Thoracic aorta (tissue), 2 donors: Measurements from ENCODE around the gene GALNT10. TPM values are rescaled to one million over a fixed set of nuclear protein-coding genes. Genes with fewer than 3 reads are reported as not detected.

Source experiments
- ATAC-seq: fragments of 150-250 bp; one replicate; pipeline ENCODE4 v1.8.0; 2017; ENCODE audit warnings: low read depth; ENCODE audit not compliant: insufficient number of reproducible peaks, low FRiP score
- DNase-seq: peaks from one replicate; pipeline ENCODE4 v3.0.0-alpha.2; 2020; ENCODE audit warnings: low spot score
- H3K27ac ChIP-seq, 2 donors: fragments of 200-600 bp; sonication (generic); 1 replicate in 1 of 2; 2 replicates in 1 of 2; pipeline ENCODE4 v1.5.1; 2016; ENCODE audit warnings: mild to moderate bottlenecking in 2 of 2, moderate library complexity in 2 of 2
- H3K27me3 ChIP-seq: fragments of 200-600 bp; sonication (generic); replicated peaks from 2 replicates; pipeline ENCODE4 v1.6.0; 2016; ENCODE audit warnings: mild to moderate bottlenecking; ENCODE audit not compliant: insufficient read depth
- H3K36me3 ChIP-seq: fragments of 200-600 bp; sonication (generic); one replicate; pipeline ENCODE4 v1.5.1; 2016
- H3K4me1 ChIP-seq, 2 donors: fragments of 200-600 bp; sonication (generic); 1 replicate in 1 of 2; 2 replicates in 1 of 2; pipeline versions ENCODE4 v1.5.1 to v1.6.0; 2016; ENCODE audit warnings: low read depth in 2 of 2, mild to moderate bottlenecking in 1 of 2; ENCODE audit not compliant: control insufficient read depth in 1 of 2
- H3K4me3 ChIP-seq: fragments of 200-600 bp; sonication (generic); 2 replicates; pipeline ENCODE4 v1.5.1; 2016; ENCODE audit warnings: mild to moderate bottlenecking
- H3K9me3 ChIP-seq: fragments of 200-600 bp; sonication (generic); 2 replicates; pipeline ENCODE4 v1.5.1; 2016
- CTCF ChIP-seq: fragments of 200-600 bp; sonication (generic); IDR thresholded peaks from one replicate; pipeline ENCODE4 v1.5.1; 2019; ENCODE audit warnings: antibody characterized with exemption
- total RNA-seq, 2 donors: library from RNA; depleted of rRNA; stranded (reverse); fragments of >200 nt; gene quantifications; one replicate each; pipeline versions ENCODE4 v1.1.0 to v1.2.3, GENCODE V29; 2016

The GALNT10 gene
- total RNA-seq, 2 donors from 2014 or later, result 43.0 to 52.7 TPM

- Histone ChIP-seq H3K36me3 (peaks cover 4% of the 10 kb centered on the region), H3K4me3 (no peak overlapping the region), H3K4me1 (no peaks in the 10 kb centered on the region), H3K27ac (no peak overlapping the region), H3K27me3 (no peaks in the 10 kb centered on the region), H3K9me3 (no peaks in the 10 kb centered on the region)
- DNase-seq, result no peak
- TF ChIP-seq CTCF, result no peak
- ATAC-seq, result no peak
These were observed 231.3 kb downstream of the GALNT10 start for GRCh38 chr5:154421868-154422267.

- Histone ChIP-seq H3K27me3 (no peaks in the 10 kb centered on the region), H3K9me3 (no peaks in the 10 kb centered on the region), H3K27ac (no peak overlapping the region), H3K4me1 (no peaks in the 10 kb centered on the region), H3K36me3 (peaks cover 3% of the 10 kb centered on the region), H3K4me3 (no peak overlapping the region)
- no peak for TF ChIP-seq CTCF
- DNase-seq (no peak), ATAC-seq (no peak)
These were observed 231.8 kb downstream of the GALNT10 start for GRCh38 chr5:154422298-154422697.

- ATAC-seq, result no peak
- H3K36me3 ChIP-seq, result no peaks in the 10 kb centered on the region
- no peak overlapping the region for H3K27ac ChIP-seq
- H3K4me3 ChIP-seq, result no peak overlapping the region
- TF ChIP-seq CTCF, result no peak
- no peaks in the 10 kb centered on the region for H3K27me3 ChIP-seq
- no peak for DNase-seq
- no peaks in the 10 kb centered on the region for H3K9me3 ChIP-seq
- no peaks in the 10 kb centered on the region for H3K4me1 ChIP-seq
These were observed 237.7 kb downstream of the GALNT10 start for GRCh38 chr5:154428208-154428607.

GRCh38 chr5:154429341-154429740 is 238.8 kb downstream of the GALNT10 start:
- Histone ChIP-seq H3K9me3 (no peaks in the 10 kb centered on the region), H3K4me3 (no peak overlapping the region), H3K27me3 (no peaks in the 10 kb centered on the region), H3K36me3 (no peaks in the 10 kb centered on the region), H3K27ac (no peak overlapping the region), H3K4me1 (no peaks in the 10 kb centered on the region)
- no peak for DNase-seq
- no peak for ATAC-seq
- no peak for TF ChIP-seq CTCF

- H3K27ac ChIP-seq, result no peak overlapping the region
- H3K4me1 ChIP-seq, result no peaks in the 10 kb centered on the region
- ATAC-seq, result no peak
- no peak for TF ChIP-seq CTCF
- no peaks in the 10 kb centered on the region for H3K36me3 ChIP-seq
- no peaks in the 10 kb centered on the region for H3K27me3 ChIP-seq
- H3K9me3 ChIP-seq, result no peaks in the 10 kb centered on the region
- H3K4me3 ChIP-seq, result no peak overlapping the region
- no peak for DNase-seq
These were observed 239.9 kb downstream of the GALNT10 start for GRCh38 chr5:154430466-154430865.
